HG02973 (cell line): ENCODE results near the gene ESPN.
"Not testable (repeated sequence)": the region's sequence is repeated elsewhere in the genome, so short reads cannot be mapped to it uniquely, and the experiment has no call there.

Source experiments
- ATAC-seq: cut with Tn5 transposase; IDR thresholded peaks from one replicate; pipeline ENCODE4 v1.9.1; 2021; ENCODE audit warnings: moderate library complexity; ENCODE audit not compliant: unreplicated experiment

The ESPN gene

DNA sequence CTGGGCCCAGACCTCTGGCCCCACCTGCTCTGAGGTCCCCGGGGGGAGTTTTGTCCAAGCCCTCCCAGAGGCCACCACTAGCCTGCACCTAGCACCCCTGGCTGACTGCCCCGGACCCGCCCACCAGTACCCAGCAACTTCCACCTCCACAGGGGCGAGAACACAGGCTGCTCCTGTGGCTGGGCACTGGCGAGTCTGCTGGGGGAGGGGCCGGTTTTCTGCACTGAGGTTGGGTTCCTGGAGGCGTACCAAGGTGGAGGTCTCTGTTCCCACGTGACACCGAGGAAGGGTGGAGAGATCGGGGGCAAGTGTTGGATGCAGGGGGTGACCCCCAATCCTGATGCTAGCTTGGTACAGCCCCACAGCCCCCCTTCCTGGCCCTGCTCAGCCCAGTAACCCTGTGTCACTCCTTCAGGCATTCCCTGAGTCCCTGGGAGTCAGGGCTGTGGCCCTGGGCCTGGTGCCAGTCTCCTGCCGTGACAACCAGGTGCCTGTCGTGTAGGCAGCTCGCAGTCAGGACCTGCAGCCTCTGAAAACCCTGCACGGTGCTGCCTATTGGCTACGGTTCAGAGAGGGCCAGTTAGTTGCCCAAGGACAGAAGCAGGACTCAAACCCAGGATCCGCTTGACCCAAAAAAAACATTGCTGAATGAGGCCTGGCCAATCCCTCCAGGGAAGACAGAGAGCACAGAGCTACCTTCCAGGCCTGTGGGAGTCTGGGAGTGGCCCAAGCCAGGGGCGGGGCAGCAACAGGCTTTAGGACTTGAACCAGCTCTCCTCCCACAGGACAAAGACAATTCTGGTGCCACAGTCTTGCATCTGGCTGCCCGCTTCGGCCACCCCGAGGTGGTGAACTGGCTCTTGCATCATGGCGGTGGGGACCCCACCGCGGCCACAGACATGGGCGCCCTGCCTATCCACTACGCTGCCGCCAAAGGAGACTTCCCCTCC lies 3.1 kb downstream of the ESPN start:
- no peak for ATAC-seq

DNA sequence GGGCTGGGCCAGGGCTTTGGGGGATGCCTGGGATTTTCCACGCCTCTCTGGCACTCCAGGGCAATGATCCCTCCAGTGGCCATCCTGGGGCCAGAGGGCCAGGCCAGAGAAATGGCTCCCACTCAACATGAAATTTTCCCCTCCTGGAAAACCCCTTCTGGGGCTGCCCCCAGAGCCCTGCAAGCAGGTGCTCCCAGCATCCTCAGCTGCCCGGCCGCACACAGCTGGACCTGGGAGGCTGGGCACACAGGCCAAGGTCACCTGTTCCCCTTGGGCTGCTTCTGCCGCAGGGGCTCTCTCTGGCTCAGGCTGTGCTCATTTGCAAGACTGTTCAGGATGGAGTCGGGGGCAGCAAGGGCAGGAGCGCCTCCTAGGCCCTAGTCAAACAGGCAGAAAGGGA lies 3.9 kb downstream of the ESPN start:
- ATAC-seq = not testable (repeated sequence)

DNA sequence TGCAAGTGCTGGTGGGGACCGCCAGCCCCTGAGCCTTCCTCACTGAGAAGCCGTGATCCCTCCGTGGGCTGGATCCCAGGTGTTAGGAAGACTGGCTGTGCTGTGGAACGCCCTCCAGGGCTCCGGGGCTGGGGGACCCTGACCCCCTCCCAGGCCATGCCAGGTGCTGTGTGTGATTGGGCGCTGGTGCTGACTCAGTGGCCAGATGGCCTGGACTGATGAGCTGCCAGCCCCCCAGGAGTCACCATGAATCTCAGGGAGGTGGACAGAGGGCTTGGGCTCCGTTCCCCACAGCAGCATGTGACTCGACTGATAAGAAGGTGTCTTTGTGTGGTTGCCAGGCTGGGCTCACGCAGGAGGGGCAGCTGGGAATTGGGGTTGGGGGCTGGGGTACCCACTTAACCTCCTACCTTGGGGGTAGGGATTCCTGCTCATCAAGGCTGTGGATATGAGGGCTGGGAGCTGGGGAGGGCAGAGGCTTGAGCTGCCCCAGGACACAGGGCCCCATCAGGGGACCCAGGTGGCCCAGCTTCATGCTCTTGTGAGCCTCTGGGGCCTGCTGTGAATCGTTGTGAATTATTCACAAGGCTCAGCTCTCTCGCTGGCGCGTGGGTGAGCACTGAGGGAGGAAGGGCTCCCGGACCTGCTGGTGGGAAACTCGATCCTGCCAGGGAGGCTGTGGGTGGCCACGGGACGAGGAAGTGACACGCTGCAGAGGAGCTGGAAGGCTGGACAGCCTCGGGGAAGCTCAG lies 5.3 kb downstream of the ESPN start:
- not testable (repeated sequence) for ATAC-seq

DNA sequence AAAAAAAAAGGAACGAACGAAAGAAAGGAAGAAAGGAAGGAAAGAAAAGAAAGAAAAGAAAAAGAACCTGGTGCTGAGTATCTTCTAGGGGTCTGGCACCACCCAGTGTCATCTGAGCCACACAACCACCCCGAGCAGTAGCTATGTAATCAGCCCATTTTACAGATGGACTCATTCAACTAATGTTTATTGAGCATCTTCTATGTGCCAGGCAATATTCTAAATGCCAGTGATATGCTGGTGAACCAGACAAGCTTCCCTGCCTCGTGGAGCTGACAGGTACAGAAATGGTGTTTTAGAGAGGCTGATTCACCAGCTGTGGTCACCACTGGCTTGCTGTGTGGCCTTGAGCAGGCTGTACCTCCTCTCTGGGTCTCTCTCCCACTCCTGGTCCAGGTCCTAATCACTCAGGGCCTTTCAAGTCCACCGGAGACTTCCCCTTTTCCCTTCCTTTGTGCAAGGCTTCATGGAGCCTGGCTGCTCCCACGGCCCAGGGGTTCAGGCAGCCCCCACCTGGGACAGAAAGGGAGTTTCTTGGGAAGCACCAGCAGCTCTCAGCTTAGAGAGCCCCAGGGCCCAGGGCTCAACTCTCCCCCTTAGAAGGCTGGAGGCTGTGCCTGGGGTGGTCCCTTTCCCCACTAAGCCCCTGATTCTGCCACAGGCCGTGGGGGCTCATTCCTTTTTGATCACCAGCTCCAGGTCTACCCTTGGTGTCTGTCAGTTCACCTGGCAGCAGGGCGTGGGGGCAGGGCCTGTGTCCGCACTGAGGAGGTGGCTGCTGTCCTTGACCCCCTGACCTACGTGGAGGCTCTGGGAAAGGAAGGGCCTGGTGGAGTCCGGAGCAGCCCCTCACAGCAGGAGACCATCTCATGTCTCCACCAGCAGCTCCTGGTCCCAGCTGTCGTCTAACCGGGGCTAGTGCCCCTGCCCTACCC lies 7.3 kb downstream of the ESPN start:
- not testable (repeated sequence) for ATAC-seq

DNA sequence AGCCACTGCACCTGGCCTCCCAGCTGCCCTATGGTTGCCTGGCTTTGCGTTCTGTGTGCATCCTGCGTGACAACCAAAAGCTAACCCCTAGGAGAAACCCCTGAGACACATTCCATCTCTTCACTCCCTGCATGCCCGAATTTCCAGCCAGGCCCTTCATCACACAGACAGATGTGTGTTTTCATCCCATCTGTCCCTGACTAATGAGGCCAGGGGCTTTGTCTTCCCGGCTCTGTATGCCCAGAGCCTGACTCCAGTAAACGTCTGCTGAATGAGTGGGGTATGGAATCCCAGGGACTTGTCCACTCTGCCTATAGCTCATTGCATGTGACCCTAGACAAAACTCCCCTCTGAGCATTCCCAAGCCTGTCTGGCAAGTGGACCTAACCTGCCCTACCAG lies 9.6 kb downstream of the ESPN start:
- no peak for ATAC-seq

DNA sequence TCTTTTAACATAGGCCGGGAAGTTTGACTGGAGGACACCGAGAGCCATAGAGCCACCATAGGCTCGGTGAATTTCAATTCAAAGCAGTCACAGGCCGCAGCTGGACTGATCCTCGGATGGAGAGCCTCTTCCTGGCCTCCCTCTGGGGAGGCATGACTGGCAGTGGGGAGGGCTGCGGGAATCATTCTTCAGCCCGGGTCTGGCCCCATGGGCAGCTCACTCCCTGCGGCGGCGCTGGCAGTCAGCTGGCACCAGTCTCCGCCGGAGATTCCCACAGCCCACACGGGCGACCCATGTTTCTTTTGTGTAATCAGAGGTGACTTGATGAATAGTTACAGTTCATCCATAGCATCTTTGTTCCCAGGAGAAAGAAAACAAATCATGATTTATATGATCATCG lies 10.6 kb downstream of the ESPN start:
- ATAC-seq = no peak

DNA sequence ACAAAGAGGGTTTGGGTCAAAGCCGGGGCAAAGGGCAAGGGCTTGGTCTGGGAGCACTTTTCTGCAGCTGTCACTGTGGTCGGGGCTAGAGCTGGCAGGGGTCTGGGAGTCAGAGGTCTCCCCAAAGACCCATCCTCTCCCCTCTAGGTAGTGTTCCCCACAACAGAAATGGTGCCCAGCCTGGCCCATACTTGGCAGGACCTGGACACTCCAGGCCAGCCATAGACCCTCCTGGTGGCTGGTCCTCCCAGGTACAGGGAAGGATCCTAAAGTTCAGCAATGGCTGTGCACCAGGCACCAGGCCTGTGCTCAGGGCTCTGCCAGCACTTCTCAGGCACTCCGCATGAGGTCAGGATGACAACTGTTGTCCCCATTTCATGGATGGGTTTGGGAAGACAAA lies 11.0 kb downstream of the ESPN start:
- no peak for ATAC-seq

DNA sequence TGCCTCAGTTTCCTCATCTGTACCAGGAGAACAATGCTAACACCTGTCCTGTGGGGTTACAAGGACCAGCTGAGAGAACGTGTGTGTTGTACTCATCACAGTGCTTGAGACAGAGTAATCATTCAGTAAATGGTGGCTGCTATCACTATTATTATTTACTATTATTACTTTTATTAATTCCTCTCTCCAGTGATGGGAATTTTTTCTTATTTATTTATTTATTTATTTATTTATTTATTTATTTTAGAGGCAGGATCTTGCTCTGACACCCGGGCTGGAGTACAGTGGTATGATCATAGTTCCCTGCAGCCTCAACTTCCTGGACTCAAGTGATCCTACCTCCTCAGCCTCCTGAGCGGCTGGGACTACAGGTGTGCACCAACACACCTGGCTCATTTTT lies 11.7 kb downstream of the ESPN start:
- not testable (repeated sequence) for ATAC-seq

DNA sequence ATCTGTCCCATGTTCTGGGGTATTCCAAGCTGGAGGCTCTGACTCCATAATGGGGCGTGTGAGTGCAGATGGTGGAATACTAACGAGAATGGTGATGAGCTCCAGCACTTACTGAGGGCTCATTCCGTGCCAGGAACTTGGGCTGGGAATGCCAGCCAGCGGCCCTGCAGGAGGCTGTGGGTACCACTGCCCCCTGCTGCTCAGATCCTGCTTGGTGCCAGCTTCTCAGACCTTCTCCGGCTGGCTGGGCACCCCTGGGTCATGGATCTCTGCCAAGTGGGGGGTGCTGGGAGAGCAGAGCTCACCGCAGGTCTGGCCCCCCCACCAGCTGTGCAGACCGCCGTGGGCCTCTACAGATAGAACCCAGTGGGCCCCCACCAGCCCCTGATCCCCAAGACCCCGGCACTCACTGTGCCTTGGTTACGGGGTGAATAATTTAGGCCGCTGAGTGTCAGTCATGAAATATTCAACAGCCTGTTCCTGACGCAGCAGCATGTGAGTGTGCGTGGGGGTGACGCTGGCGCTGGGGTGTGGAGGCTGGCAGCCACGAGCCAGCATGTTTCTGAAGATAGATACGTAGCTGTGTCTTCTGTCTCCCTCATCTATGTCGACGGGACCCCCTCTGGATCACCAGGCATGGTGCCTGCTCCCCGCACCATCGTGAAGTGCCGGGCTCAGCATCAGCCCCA lies 12.6 kb downstream of the ESPN start:
- ATAC-seq = not testable (repeated sequence)

DNA sequence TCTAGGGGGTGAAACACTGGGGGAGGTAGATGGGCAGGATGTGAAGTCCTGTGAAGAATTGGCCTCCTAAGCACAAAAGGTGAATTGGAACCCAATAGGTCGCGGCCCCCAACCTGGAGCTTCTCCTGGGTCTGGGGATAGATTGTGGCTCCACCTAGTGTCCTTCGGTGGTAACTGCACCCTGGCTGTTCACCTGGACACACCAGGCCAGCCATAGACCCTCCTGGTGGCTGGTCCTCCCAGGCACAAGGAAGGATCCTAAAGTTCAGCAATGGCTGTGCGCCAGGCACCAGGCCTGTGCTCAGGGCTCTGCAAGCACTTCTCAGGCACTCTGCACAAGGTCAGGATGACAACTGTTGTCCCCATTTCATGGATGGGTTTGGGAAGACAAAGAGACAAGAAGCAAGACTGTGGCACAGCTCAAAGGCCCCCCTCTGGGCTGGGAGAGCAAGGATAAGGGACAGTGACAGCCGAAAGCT lies 13.5 kb downstream of the ESPN start:
- no peak for ATAC-seq

DNA sequence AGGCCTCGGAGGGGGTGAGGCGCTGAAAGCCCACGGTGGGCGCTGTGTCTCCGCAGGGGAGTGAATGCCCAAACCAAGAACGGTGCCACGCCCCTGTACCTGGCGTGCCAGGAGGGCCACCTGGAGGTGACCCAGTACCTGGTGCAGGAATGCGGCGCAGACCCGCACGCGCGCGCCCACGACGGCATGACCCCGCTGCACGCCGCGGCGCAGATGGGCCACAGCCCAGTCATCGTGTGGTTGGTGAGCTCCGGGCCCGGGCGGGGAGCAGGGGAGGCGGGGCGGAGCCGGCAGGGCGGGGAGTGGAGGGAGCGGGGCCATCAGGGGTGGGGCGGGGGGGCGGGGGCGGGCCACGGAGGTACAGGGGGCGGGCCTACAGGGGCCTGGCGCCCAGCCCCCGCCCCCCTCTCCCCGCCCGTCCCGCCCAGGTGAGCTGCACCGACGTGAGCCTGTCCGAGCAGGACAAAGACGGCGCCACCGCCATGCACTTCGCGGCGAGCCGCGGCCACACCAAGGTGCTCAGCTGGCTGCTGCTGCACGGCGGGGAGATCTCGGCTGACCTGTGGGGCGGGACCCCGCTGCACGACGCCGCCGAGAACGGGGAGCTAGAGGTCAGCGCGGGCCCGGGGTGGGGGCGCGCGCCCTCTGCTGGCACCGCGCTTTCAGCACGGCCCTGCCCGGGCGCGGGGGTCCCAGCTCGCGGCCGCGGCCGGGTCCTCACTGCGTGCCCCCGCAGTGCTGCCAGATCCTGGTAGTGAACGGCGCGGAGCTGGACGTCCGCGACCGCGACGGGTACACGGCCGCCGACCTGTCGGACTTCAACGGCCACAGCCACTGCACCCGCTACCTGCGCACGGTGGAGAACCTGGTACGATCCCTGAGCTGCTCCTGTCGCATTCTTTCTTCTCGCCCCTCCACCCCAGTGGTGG lies 15.9 kb downstream of the ESPN start:
- no peak for ATAC-seq

DNA sequence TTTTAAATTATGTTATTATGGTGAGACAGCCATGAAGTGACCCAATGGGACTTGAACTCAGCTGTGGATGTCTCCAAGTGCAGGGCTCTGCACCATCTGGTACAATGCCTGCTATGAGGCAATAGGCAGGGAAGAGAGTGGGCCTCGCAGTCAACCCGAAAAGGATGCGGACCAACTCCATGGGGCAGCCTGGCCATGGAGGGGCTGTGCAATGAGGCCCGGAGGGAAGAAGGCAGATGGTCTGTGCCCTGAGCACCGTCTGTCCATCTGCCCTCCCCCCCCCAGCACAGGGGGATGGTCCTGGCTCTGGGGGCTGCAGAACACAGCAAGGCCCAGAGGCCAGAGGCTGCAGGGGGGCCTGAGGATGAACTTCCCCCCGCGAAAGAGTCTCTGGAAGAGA lies 17.0 kb downstream of the ESPN start:
- no peak for ATAC-seq

DNA sequence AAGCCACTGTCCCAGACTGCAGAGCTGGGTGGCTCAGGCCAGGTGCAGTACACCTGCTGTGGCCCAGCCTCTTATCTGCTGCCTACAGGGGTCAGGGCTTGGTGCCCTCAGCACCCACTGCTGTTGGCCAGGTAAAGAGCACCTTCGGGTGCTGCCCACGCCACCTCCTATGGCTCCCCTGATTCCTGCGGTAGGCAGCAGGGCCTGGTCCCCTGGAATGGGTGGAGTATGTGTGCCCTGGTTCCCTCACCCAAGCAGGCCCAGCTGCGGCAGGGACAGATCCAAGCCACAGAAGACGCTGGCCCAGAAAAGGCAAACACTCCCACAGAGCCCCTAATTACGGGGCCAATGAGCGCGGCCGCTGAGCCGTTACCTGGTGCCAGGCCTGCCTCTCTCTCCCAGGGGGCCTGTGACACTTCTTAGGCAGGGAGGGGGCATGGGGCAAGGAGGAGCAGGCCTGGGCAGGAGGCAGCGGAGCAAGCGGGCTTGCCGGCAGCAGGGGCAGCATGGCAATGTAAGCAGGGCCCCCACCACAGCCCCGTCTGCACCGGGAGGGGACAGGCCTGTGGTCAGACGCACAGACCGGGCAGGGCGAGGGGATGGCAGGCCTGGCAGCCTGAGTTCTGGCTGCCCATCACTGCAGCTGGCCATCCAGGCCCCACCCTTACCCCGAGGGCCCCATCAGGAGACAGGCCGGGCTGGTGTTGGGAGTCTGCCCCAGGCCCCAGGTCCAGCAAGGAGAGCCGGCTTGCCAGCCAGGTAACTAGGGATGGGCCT lies 19.0 kb downstream of the ESPN start:
- no peak for ATAC-seq

DNA sequence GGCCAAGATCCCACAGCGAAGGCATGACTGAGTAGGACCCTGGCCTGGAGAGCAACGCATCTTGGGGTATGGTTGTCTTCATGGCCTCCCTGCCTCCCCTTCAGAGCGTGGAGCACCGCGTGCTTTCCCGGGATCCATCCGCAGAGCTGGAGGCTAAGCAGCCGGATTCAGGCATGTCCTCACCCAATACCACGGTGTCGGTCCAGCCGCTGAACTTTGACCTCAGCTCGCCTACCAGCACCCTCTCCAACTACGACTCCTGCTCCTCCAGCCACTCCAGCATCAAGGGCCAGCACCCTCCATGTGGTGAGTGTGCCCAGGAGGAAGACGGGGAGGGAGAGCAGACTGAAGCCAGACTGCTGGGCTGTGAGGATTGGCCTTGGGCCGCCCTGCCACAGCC lies 19.8 kb downstream of the ESPN start:
- no peak for ATAC-seq

DNA sequence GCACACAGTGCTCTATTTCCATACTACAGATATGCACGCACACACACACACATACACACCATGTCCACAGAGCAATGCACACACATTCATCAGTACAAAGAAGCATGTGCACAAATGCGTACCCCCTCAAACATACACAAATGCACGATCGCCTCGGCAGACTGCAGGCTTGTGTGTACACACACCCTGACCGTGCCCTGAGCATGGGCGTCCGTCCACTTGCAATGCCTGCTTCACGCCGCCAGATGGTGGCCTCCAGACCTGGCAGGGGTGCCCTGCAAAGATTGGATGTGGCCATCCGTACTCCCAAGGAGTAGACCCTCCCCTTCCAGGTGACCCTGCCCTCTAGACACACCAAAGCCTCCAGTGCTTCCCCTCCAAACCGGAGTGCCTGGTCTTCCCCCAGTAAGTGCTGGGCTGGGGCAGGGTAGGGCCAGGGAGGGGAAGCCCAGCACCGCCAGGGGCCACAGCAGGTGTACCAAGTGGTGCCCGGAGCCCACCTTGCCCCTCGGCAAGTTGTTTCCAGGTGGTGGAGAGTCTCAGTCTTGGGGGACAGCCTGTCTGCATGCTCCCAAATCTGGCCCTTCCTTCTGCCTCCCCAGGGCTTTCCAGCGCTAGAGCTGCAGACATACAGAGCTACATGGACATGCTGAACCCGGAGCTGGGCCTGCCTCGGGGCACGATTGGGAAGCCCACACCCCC lies 20.6 kb downstream of the ESPN start:
- ATAC-seq = no peak

DNA sequence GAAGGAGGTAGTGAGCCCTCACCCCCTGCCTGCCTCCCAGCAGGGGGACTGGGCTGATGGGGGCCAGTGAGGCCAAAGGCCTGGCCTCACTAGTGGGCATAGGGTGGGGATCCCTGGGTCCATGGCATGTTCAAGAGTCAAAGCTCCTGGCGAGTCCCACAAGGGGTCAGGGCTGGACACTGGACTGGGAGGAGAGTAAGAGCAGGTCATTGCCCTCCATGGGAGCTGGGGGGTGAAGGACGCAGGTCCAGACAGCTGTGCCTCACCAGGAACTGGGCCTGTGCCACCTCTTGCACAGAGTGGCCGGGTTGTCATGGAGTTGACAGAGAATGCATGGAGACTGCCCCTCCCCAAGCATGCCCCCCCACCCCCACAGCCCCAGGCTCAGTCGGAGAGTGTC lies 21.4 kb downstream of the ESPN start:
- not testable (repeated sequence) for ATAC-seq

DNA sequence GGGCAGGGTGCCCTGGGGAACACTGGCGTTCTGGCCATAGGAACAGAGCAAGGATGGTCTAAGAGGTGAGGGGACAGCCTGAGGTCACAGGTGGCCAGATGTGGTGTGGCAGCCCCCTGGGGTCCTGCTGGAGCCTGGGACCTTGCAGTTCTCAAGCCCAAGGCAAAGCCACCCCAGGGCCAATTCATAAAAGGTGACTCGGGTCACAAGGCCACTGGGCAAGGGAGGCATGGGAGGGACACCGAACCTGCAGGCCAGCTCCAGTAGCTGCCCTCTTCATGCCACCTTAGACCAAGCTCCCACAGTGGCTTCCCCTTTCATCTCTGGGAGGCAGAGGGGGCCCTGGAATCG lies 22.1 kb downstream of the ESPN start:
- ATAC-seq = no peak
